NCI-H2196 treated with DMSO at 0.1 percent for 48 hours (cell line): ENCODE data around the gene EFL1.

Source experiments
- DNase-seq: peaks from one replicate; lab custom pipeline; 2025; ENCODE audit not compliant: unreplicated experiment; lab: John Stamatoyannopoulos, UW

The EFL1 gene

DNA sequence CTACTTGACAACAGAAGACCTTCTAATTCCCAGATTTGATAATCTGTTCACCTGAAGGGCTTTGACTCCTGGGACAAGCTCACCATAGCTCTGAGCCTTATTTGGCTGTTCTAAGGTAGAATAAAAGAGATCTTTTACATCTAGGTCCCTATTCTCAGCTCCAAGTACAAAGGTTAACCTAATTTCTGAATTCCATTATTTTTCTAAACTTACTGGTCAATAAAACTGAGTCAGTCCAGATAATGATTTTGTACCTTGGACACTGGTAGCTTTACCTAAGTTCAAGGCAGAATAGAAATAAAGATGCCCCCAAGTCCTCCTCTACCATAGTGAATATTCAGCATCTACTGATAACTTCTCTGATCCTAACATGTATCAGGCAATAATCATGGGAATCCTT, 135.0 kb downstream of the EFL1 start:
- no peak for DNase-seq

DNA sequence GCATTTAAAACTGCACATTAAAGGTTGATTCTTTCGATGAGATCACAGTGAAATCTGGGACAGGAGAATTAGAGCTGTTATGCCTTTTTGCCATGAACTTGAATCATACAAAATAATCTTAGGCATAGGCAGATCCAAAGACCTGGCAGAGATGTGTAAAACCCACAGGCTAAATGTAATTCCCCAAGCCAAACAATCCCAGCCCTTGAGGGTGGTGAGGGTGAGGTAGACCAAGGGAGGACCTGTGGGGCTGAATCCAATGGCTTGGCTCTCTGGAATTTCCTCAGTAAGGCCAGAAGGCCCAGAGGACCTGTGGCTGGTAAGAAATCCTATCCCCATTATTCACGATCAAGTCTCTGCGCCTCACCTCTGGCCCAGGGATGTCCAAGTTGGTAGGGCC, 136.2 kb downstream of the EFL1 start:
- no peak for DNase-seq

DNA sequence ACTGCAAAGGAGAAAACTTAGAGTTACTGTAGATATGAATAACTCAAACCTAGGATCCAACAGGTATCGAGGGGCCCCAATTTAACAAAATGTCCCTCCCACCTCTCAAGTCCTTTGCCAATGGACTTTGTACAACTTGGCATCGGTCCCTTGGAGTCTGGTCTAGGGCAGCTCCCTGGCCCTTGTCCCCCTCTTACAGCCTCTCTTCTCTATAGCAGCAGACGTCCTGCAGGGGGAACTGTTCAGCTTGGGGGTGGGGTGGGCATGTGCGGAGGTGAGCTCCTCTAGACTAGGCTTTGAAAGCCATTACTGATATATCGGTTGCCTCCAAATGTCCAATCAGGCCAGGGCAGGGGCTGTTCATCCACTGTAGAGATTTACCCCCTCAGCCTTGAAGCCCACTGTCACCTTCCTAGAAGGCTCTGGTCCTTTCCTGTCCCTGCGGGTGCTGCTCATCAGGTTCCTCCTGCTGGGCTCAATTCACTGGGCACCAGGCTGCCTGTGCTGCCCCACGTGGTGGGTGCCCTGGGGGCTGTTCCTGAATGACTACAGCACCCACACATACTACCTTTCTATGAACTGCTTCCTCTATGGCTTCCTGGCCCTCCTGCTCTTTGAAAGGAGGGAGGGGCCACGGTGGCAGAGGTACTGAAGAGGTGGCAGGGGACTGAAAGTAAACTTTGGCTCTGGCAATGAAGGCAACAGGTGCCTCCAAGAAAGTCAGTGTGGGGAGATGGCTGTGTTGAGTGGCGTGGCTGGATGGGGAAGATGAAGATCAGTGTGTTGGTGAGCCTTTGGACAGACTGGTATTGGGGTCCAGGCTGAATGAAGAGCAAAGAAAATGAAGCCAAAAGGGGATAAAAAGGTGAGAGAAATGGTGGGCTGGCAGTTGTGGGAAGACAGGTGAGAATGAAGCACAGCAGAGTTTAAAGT, 137.9 kb downstream of the EFL1 start:
- DNase-seq: no peak

DNA sequence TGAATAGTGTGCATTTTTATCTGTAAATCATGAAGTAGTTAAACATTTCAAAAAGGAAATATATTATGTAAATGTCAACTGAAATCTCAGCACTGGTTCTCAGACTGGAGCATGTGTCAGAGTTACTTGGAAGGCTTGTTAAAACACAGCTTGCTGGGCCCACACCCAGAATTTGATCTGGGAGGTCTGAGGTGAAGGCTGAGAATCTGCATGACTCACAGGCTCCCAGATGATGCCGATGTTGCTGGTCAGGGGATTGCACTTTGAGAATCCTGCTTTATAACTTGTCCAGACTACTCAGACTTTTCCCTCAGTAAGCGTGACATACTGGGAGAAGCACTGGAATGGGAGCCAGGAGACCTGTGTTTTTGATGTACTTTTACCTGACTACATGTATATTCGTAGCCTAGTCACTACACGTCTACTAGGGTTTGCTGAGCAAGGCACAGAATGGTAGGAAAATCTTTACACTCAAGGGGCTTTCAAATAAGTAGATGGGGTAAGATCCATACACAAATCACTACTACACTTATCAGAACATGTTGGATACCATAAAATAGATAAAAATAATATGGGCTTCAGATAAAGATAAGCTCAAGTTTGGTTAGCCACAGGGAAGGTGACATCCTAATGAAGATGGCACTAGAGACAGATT, 139.7 kb downstream of the EFL1 start:
- DNase-seq: no peak

DNA sequence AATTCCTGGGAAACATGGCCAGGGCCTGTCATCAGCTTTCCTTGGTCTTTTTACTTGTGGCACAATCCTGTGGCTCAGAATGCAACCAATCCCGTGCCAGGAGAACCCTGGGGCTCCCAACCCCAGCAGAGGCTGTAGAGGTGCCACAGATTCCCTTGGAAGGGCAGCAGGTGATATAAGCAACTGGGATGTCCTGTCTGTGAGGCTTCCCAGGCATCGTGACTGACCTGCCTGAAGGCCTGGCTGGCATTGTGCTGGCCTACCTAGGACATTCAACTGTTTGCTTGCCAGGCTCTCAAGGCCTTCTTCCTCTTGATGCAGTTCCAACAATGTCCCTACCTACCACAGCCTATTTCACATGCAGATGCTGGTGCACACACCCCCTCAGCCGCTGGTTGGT, 144.5 kb downstream of the EFL1 start:
- DNase-seq: no peak

DNA sequence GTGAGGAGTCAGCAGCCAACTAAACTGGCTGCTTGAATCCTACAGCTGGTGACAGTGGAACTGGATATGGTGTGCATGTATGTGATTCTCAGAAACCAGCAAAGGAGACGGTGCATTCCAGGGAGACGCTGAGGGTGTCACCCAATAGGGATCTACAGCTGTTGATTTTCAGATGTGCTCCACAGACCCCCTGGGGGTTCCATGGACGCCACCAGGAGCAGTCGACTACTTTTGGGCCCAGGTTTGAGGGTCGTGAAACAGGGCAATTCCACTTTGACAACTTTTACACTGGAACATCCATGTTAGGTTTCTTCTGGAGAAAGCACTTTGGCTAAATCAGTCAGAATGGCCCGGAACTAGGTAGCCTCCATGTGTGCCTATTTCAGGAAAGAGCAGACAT, 145.2 kb downstream of the EFL1 start:
- DNase-seq: no peak

DNA sequence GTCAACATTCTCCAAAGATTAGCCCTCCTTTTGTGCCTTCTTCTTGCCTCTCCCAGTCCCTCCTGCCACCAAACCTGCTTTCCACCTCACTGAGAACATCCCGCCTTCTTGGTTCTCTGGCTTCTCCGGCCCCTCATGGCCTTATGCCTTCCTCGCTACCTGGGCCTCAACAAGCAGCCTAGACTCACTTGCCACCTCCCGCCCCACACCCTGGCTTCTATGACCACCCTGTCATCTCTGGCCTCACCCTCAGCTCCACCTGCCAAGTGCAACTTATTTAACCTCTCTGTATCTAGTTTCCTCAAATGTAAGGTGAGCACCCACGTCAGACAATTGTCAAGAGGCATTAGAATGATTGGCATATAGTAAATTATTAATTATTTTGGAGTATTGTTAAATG, 147.9 kb downstream of the EFL1 start:
- DNase-seq: no peak

DNA sequence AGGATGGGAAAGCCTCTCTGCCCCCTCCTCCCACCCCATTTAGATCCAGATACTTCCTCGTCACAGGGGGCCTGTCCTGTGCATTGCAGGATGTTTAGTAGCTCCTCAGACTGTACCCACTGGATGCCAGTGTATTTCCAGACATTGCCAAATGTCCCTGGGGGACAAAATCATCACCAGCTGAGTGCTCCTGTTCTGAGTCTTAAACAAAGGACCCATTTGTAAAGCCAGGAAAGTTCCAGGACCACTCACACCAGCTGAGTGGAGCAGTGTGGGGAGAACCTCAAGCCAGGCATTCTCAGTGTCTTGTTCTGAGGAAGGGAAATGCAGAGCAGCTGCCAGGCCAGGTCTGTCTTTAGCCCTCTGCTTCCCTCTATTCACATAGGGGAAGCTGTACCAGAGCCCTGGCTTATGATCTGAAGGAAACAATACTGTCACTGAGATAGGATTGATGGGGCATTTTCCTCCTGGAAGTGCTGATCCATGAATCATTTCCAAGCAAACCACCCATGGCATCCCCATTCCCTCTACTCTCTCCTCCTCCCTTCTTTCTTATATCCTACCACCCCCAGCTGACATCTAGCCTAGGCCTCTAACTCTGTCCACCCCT, 149.3 kb downstream of the EFL1 start:
- DNase-seq: no peak

DNA sequence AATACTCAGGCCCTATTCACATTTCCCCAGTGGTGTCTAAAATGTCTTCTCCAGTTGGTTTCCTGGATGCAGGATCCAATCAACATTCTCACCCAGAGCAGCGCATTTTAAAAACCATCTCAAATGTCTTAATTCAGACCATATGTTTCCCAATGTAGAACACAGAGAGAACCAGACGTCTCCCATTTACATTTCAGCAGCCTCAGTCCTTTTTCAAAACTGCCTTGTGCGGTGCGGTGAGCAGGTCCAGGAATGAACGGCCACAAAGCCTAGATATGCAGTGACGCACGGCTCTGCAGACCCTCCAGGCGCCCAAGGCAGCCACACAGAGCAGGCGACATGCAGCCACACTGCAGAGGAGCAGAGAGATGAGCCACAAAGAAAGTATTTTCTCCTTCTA, 150.6 kb downstream of the EFL1 start:
- DNase-seq: no peak

DNA sequence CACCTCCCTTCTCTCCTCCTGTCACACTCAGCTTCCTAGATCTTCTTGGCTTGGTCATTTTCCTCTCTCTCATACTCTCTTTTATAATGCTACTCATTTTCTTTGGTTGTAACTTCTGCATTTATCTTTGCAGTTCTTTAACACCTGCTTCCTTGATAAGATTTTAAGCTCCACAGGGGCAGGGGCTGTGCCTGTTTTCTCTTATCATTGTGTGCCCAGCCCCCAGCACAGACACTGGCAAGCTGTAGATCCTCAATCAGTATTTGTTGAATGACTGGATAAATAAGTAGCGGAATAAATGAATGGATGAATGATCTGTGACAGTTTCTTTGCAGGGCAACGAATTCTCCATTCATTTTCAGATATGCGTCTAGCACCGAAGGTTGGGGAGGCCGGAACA, 152.4 kb downstream of the EFL1 start:
- DNase-seq: no peak

DNA sequence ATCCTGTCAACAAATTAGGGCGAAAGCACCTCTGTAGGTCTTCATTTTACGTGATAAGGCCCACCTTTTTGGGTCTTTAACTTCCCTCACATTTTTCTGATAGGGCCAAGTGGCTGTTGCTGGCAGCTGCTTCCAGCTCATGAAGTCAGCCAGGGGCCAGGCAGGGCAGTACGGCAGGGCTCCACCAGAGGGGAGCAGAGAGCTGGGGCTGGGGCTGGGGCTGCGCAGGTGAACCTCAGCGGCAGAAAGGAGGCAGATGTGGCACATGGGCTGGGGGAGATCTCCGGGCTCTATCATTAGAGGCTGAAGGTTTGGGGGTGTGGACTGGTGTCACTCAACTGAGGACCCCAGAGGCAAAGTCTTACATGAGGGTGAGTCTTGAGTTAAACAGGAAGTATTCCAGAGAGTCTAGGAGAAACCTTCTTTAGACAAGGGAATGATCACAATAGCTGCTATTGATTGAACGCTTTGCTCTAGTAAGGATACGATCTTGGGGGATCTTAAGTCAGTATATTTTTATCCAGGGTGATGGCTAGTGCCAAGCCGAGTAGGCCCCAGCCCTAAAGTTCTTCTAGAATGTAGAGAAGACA, 153.9 kb downstream of the EFL1 start:
- DNase-seq: peak; percentile 33

DNA sequence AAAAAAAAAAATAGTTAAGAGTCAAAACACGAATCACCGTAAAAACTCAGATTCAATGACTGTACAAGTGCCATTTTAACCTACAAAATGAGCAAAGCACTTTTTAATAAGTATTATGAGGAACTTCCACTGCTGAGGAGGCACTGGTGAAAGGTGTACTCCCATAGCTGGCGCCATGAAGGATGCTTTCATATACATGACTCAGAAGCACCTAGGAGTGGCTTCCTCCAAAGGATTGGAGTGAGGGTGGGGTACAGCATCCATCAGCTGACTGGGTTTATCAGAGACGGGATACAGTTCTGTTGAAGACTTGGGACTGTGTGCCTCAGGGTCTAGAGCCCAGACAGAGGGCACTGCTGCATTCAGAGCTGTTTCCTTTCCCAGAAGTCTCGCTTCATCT, 155.9 kb downstream of the EFL1 start:
- no peak for DNase-seq

DNA sequence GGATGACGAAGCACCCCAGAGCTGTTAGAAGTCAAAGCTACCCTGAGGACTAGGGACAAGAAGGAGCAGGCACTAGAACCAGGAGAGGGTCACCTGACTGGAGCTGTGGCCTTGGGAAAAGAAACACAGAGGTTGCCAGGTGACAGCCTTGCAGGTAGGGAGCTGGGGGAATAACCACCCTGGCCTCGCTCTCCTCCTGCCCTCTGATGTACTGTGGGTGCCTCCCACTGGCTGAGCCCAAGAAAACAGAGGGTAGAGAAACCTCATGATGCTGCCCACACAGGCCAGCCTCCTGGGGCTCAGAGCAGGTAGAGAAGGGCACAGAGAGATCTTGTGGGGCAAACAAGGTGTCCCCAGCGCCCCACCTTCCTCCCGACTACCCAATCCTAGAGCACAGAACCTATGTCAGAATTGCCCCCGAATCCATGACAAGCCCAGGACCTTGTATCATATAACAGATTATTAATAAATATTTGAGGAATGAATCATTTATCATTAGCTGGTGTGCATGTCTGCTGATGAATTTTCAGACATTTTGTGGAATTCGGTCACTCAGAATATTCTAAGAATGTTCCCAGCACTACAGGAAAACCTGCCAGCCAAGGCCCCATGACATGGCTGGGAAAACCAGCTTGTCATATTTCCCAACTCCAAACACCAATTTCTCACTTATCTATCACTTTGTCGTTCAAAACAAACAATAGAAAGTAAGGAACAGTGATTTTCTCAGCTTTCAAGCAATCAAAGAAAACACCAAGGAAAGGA, 156.9 kb downstream of the EFL1 start:
- peak; percentile 26 for DNase-seq

DNA sequence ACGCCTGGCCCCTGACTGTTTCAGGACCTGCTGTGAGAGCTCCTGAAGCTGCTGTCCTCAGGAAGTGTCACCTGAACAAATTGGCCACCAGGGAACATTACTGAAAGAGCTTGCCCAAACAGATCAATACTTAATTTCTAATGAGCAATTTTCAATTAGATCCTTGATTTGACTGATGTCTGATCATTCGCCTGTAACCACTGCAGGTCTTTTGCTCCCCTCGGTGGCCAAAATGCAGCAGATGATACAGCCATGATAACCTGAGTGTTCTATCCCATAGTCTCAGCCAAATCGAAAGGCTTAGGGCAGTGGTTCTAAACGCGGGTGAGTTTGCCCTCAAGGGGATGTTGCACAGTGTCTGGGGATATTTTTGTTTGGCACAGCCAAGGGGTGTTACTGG, 159.1 kb downstream of the EFL1 start:
- DNase-seq: no peak

DNA sequence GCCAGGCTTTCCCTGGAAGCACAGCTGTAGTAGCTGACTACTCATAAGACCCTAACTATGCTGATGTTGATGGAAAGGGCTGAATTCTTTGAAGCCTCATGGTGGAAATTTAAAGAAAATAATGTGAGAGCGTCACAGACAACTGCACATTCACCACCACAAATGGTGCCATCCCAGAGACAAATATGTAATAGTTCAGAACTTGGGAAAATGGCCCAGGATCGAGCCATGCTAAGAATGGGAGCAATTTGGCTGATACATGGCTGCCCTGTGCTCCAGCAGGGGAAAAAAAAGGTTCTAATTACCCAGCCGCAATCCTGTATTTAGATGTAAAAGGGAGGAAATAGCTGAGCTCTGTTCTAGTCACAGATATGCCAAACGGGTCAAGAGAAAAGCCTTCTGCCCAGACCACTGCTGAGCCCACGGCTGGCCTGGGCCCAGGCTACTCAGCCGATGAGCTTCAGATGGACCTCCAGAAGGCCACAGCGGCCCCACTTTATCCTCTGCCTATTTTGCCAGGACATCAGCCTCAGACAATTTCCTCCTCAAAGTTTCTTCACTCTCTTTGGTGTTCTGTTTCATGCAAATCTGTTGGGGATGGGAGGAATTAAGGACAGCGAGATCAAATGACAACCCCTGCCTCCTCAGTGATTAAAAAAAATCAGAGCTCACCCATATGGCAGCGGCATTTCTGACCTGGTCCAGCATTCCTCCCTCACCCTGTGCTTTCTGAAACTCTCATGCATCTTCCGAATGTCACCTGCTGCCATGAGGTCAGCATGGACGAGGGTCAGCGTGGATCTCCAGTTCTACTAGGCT, 162.2 kb downstream of the EFL1 start:
- no peak for DNase-seq

DNA sequence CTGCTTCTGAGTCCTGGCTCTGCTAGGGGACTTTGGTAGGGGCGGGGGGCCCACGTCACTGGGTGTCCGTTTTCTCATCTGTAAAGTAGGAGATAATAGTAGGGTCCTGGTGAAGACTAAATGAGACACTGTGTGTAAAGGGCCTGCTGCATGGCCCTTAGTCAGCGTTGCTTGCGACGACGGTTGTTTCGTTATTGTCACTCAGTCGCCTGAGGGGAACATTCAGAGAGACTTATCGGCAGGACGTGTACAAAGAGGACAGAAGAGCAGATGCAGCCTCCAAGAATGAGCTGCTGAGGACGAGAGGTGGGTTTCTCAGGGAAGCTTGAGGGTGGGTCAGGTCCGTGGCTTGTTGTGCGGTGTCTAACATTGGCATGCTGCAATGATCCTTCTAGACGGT, 163.9 kb downstream of the EFL1 start:
- no peak for DNase-seq

DNA sequence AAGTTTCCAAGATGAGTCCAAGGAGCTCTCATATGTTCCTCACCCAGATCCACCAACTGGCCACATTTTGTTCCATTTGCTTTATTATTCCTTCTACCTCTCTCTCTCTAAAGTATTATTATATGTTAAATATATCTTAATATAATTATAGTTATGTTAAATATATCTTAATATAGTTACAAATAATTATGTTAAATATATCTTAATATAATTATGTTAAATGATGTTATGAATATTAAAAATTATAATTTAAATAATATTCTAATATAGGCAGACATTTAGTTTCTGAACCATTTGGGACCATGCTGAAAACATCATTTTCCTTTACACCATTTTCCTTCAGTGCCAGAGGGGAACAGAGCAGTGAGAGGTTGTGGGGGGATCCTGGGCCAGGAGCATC, 166.7 kb downstream of the EFL1 start:
- no peak for DNase-seq

DNA sequence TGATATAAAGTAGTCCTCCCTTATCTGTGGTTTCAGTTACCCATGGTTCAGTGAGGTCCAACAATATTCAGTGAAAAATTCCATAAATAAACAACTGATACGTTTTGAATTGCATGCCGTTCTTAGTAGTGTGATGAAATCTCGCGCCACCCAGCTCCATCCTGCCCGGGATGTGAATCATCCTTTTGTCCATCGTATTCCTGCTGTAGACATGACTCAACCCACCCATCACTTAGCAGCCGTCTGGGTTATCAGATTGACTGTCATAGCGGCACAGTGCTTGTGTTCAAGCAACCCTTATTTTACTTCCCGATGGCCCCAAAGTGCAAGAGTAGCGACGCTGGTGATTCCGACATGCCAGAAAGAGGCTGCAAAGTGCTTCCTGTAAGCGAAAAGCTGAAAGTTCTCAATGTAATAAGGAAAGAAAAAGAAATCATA, 168.7 kb downstream of the EFL1 start:
- no peak for DNase-seq

DNA sequence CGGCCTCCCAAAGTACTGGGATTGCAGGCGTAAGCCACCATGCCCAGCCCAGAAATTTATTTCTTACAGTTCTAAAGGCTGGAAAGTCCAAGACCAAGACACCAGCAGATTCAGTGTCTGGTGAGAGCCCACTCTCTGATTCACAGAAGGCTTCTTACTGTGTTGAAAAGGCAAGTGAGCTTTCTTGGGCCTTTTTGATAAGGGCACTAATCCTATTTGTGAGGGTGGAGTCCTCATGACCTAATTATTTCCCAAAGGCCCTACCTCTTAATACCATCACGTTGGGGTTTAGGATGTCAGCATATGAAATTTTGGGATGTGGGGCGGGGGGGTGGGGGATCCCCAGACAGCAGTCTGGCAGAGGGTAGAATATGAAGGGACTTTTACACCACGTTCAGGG, 169.2 kb downstream of the EFL1 start:
- DNase-seq: no peak

DNA sequence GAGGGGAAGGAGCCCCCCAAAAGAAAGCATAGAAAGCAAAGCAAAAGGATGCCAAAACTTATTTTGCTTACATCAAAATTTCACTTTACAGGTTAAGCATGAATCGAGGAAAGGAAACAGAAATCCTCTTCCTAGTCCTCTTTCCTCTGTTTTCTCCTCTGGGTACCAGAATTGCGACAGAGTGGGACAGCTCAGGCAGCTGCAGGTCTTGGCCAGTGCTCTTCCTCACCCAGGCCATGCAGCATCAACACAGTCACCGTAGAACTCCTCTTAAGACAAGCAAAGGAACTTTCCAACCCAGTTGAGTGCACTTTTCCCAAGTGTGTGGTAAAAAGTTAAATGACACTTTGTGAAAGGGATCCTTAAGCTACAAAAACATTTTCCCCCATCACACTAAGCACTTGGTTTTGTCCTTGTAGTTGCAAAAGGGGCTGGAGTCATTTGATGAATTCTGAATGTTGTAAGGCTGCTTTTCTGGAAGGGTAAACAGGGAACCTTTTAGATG, 170.8 kb downstream of the EFL1 start:
- no peak for DNase-seq
